T47D (cell line): Measurements from ENCODE around the gene EIF4ENIF1.
A peak's percentile ranks its signal among the peaks of the same experiment; 100 is the strongest.
"Not testable (repeated sequence)": the region's sequence is repeated elsewhere in the genome, so short reads cannot be mapped to it uniquely, and the experiment has no call there.

Experiments used
- DNase-seq, 2 experiments: peaks; one replicate each; pipeline versions ENCODE4 v3.0.0 to v3.0.0-alpha.2; 2011 to 2012; ENCODE audit warnings: low read depth in 1 of 2, low spot score in 1 of 2
- JUND ChIP-seq: IDR thresholded peaks from 2 replicates; pipeline ENCODE4 v1.6.1; 2012; ENCODE audit warnings: low read depth
- in situ Hi-C: cut with HindIII; loops from 2 replicates; pipeline ENCODE4 v1.10.0; 2016; ENCODE audit warnings: low sequenced_read_pairs, low pct_unique_long_range_greater_than_20kb

EIF4ENIF1 gene

GRCh38 chr22:31486951-31487350 is 2.7 kb downstream of the EIF4ENIF1 start:
- no peak for DNase-seq
- in situ Hi-C loops: no loop called here
- TF ChIP-seq JUND: no peak

- DNase-seq, in situ Hi-C loops: not testable (repeated sequence)
These were observed 3.3 kb downstream of the EIF4ENIF1 start for GRCh38 chr22:31486369-31486768.

GRCh38 chr22:31482470-31482869 is 7.2 kb downstream of the EIF4ENIF1 start:
- DNase-seq, in situ Hi-C loops: not testable (repeated sequence)

- no peak for DNase-seq
- no peak for TF ChIP-seq JUND
- in situ Hi-C loops: no loop called here
These were observed 8.5 kb downstream of the EIF4ENIF1 start for GRCh38 chr22:31481129-31481528.

- in situ Hi-C loops: no loop called here
- TF ChIP-seq JUND: no peak
- DNase-seq: no peak
These were observed 12.3 kb downstream of the EIF4ENIF1 start for GRCh38 chr22:31477329-31477728.

GRCh38 chr22:31475800-31476199 is 13.8 kb downstream of the EIF4ENIF1 start:
- in situ Hi-C loops: no loop called here
- TF ChIP-seq JUND: no peak
- DNase-seq: no peak

GRCh38 chr22:31474743-31475142 is 14.9 kb downstream of the EIF4ENIF1 start:
- in situ Hi-C loops: no loop called here
- no peak for DNase-seq
- no peak for TF ChIP-seq JUND

GRCh38 chr22:31465307-31465706 is 24.3 kb downstream of the EIF4ENIF1 start:
- in situ Hi-C loops: no loop called here
- TF ChIP-seq JUND: no peak
- no peak for DNase-seq

GRCh38 chr22:31461699-31462098 is 27.9 kb downstream of the EIF4ENIF1 start:
- in situ Hi-C loops: no loop called here
- no peak for TF ChIP-seq JUND
- no peak for DNase-seq

GRCh38 chr22:31451709-31452571 is 37.7 kb downstream of the EIF4ENIF1 start:
- DNase-seq: peak; percentile 8 to 70
- in situ Hi-C loops: no loop called here
- TF ChIP-seq JUND: no peak

- in situ Hi-C loops: no loop called here
- no peak for TF ChIP-seq JUND
- no peak for DNase-seq
These were observed 40.1 kb downstream of the EIF4ENIF1 start for GRCh38 chr22:31449506-31449905.

- in situ Hi-C loops: no loop called here
- no peak for TF ChIP-seq JUND
- DNase-seq: no peak
These were observed 41.3 kb downstream of the EIF4ENIF1 start for GRCh38 chr22:31448382-31448781.

GRCh38 chr22:31447337-31447736 is 42.3 kb downstream of the EIF4ENIF1 start:
- no peak for DNase-seq
- TF ChIP-seq JUND: no peak
- in situ Hi-C loops: no loop called here

- DNase-seq: no peak
- in situ Hi-C loops: no loop called here
- TF ChIP-seq JUND: no peak
These were observed 42.9 kb downstream of the EIF4ENIF1 start for GRCh38 chr22:31446767-31447166.
